ENCODE results near the gene ITGB5.

GRCh38 chr3:124856677-124857076 lies 30.5 kb downstream of the ITGB5 start:
- no peak for TF ChIP-seq POLR2AphosphoS5 (IDR thresholded peaks at IDR 0.05; ENCODE audit: low read depth, low read length)
- no peak for TF ChIP-seq TAF1 (IDR thresholded peaks at IDR 0.05; ENCODE audit: borderline replicate concordance, insufficient read depth, low read length)
- TF ChIP-seq SIN3A (IDR thresholded peaks at IDR 0.05; ENCODE audit: borderline replicate concordance, insufficient read depth, low read length), result no peak

Measured in PFSK-1 (cell line).